GM18502 (cell line): ENCODE measurements around the gene OR52E1.

Source experiments
- ATAC-seq: cut with Tn5 transposase; IDR thresholded peaks from one replicate; pipeline ENCODE4 v1.9.1; 2021; ENCODE audit warnings: mild to moderate bottlenecking; ENCODE audit not compliant: unreplicated experiment, poor library complexity

OR52E1 gene

DNA sequence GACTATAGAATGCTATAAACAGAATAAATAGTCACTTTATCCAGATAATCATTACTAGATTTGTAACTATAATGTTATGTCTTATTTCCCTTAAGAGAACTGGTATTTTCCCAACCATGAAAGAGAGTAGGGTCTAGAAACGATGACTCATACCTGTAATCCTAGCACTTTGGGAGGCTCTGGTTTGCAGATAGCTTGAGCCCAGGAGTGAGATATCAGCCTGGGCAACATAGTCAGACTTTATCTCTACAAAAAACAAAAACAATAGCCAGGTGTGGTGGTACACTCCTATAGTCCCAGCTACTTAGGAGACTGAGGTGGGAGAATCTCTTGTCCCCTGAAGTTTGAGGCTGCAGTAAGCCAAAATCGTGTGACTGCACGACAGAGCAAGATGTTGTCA lies 37.9 kb downstream of the OR52E1 start:
- ATAC-seq: no peak

DNA sequence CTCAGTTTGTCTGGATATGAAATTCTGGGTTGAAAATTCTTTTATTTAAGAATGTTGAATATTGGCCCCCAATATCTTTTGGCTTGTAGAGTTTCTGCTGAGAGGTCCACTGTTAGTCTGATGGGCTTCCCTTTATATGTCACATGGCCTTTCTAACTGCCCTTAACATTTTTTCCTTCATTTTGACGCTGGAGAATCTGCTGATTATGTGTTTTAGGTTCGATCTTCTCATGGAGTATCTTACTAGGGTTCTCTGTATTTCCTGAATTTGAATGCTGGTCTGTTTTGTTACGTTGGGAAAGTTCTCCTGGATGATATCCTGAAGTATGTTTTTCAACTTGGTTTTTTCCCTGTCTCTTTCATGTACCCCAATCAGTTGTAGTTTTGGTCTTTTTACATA lies 46.0 kb downstream of the OR52E1 start:
- no peak for ATAC-seq

DNA sequence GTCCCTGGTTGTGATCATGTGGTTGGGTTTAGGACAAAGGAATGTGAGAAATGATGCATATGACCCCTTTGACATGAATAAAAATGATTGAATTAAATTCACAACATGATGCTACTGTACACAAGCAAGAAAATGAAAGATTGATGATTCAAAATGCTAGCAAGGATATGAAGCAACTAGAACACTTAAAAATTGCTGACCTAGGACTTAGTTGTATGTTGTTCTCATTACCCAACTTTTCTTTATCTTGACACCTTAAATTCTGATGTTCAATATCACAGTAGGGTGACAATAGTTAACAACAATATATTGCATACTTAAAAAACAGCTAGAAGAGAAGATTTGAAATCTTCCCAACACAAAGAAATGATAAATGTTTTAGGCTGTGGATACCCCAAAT lies 48.2 kb downstream of the OR52E1 start:
- ATAC-seq: no peak

DNA sequence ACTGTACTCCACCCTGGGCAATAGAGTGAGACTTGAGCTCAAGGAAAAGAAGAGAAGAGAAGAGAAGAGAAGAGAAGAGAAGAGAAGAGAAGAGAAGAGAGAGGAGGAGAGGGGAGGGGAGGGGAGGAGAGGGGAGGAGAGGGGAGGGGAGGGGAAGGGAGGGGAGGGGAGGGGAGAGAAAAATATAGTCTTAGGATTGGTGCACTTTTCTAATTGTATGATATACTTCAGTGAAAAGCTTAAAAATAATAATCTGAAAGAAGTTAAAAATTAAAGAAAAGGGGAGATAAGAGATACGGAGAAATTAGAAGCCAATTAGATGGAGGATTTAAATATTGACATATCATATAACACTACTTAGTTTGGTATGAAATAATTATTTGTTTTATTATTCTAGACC lies 49.5 kb downstream of the OR52E1 start:
- ATAC-seq: no peak
